Calu3 (cell line): ENCODE results near the gene PHKA2. TPM values are rescaled to one million over a fixed set of nuclear protein-coding genes. Genes with fewer than 3 reads are reported as not detected.

Experiments
- BruUV-seq: library from RNA; stranded (reverse); fragments of 400-500 nt; replicated peaks from 2 replicates; lab custom pipeline; 2021; lab: Mats Ljungman, UMichigan
- CTCF ChIA-PET: fragments of 300-600 bp; sonication (Branson Sonifier 250); formaldehyde crosslinking; loops from one replicate; lab custom pipeline; 2022; ENCODE audit warnings: antibody characterized with exemption; lab: Charles Lee
- DNase-seq: peaks from one replicate; pipeline ENCODE4 v3.0.0; 2022
- H3K27ac Mint-ChIP-seq: one replicate; pipeline ENCODE4 v1.8.0; 2022; ENCODE audit warnings: mixed read lengths; ENCODE audit not compliant: unreplicated experiment
- H3K27me3 Mint-ChIP-seq: one replicate; pipeline ENCODE4 v1.8.0; 2022; ENCODE audit warnings: mixed read lengths; ENCODE audit not compliant: unreplicated experiment
- H3K36me3 Mint-ChIP-seq: one replicate; pipeline ENCODE4 v1.8.0; 2022; ENCODE audit warnings: mild to moderate bottlenecking, moderate library complexity, mixed read lengths; ENCODE audit not compliant: insufficient read depth, unreplicated experiment
- H3K4me1 Mint-ChIP-seq: one replicate; pipeline ENCODE4 v1.8.0; 2022; ENCODE audit warnings: mild to moderate bottlenecking, low read depth, mixed read lengths; ENCODE audit not compliant: unreplicated experiment
- H3K4me3 Mint-ChIP-seq: one replicate; pipeline ENCODE4 v1.8.0; 2022; ENCODE audit warnings: mild to moderate bottlenecking, low read depth, moderate library complexity, mixed read lengths; ENCODE audit not compliant: unreplicated experiment
- H3K9me3 Mint-ChIP-seq: one replicate; pipeline ENCODE4 v1.8.0; 2022; ENCODE audit warnings: low read depth, mixed read lengths; ENCODE audit not compliant: unreplicated experiment
- CTCF ChIP-seq: fragments of 200-600 bp; IDR thresholded peaks from one replicate; pipeline ENCODE4 v1.8.0; 2022; ENCODE audit warnings: antibody characterized with exemption; ENCODE audit not compliant: unreplicated experiment
- intact Hi-C: fragments of 100-400 bp; cut with micrococcal nuclease; formaldehyde crosslinking; loops from one replicate; pipeline ENCODE4 v1.10.0; 2022; ENCODE audit not compliant: unreplicated experiment
- total RNA-seq: library from RNA; stranded (reverse); gene quantifications from 2 replicates; pipeline ENCODE4 v1.2.3, GENCODE V29; 2022

PHKA2 gene
- total RNA-seq, 1 experiment from 2014 or later, result 47.6 TPM

GRCh38 chrX:18890049-18890381, 93.9 kb downstream of the PHKA2 start:
- no TSS peak for BruUV-seq
- no peak for DNase-seq
- H3K9me3 Mint-ChIP-seq, result no peaks in the 10 kb centered on the region
- peaks cover 26% of the 10 kb centered on the region for H3K36me3 Mint-ChIP-seq
- H3K27ac Mint-ChIP-seq, result no peak overlapping the region
- TF ChIP-seq CTCF, result no peak
- H3K27me3 Mint-ChIP-seq, result no peaks in the 10 kb centered on the region
- H3K4me1 Mint-ChIP-seq, result peaks cover 26% of the 10 kb centered on the region
- CTCF ChIA-PET, result no interaction called here
- H3K4me3 Mint-ChIP-seq, result no peak overlapping the region
- intact Hi-C loops, result no loop called here

- no TSS peak for BruUV-seq
- H3K4me3 Mint-ChIP-seq, result no peak overlapping the region
- peaks cover 26% of the 10 kb centered on the region for H3K36me3 Mint-ChIP-seq
- peaks cover 27% of the 10 kb centered on the region for H3K4me1 Mint-ChIP-seq
- no peak for TF ChIP-seq CTCF
- no peaks in the 10 kb centered on the region for H3K9me3 Mint-ChIP-seq
- H3K27me3 Mint-ChIP-seq, result no peaks in the 10 kb centered on the region
- intact Hi-C loops, result loop anchor here (5.0 kb wide), 2 partner anchors 272 to 477 kb away; no protein-coding TSS in a partner anchor
- CTCF ChIA-PET, result interaction anchor here (1.1 kb wide), 1 partner anchor 90 kb away, joined by 3 read pairs; no protein-coding TSS in a partner anchor
- DNase-seq, result no peak
- no peak overlapping the region for H3K27ac Mint-ChIP-seq
Observed at GRCh38 chrX:18889346-18890048, 94.4 kb downstream of the PHKA2 start.

- TF ChIP-seq CTCF, result no peak
- CTCF ChIA-PET, result interaction anchor here (1.1 kb wide), 1 partner anchor 89 kb away, joined by 3 read pairs; no protein-coding TSS in a partner anchor
- Mint-ChIP-seq H3K4me3 (no peak overlapping the region), H3K4me1 (peaks cover 27% of the 10 kb centered on the region), H3K27me3 (no peaks in the 10 kb centered on the region), H3K27ac (no peak overlapping the region), H3K36me3 (peaks cover 26% of the 10 kb centered on the region), H3K9me3 (no peaks in the 10 kb centered on the region)
- BruUV-seq, result no TSS peak
- intact Hi-C loops, result loop anchor here (5.0 kb wide), 2 partner anchors 271 to 476 kb away; no protein-coding TSS in a partner anchor
- DNase-seq, result no peak
Observed at GRCh38 chrX:18888281-18888680, 95.6 kb downstream of the PHKA2 start.

- TF ChIP-seq CTCF, result no peak
- no TSS peak for BruUV-seq
- no peaks in the 10 kb centered on the region for H3K9me3 Mint-ChIP-seq
- peaks cover 26% of the 10 kb centered on the region for H3K36me3 Mint-ChIP-seq
- H3K4me3 Mint-ChIP-seq, result no peak overlapping the region
- no peaks in the 10 kb centered on the region for H3K27me3 Mint-ChIP-seq
- CTCF ChIA-PET, result no interaction called here
- peaks cover 27% of the 10 kb centered on the region for H3K4me1 Mint-ChIP-seq
- no peak overlapping the region for H3K27ac Mint-ChIP-seq
- DNase-seq, result no peak
- intact Hi-C loops, result loop anchor here (2.0 to 5.0 kb wide), 3 partner anchors 271 to 497 kb away; no protein-coding TSS in a partner anchor
Observed at GRCh38 chrX:18887825-18888212, 96.1 kb downstream of the PHKA2 start.
